Endodermal cell (in vitro differentiated cells): Measurements from ENCODE around the gene GRM8. TPM values are rescaled to one million over a fixed set of nuclear protein-coding genes. Genes with fewer than 3 reads are reported as not detected.

Source experiments
- DNase-seq: peaks from one replicate; pipeline ENCODE4 v3.0.0-alpha.2; 2017
- H3K27ac ChIP-seq: 2 replicates; pipeline ENCODE4 v1.5.1; 2013; ENCODE audit warnings: mild to moderate bottlenecking, low read depth, low read length, moderate library complexity
- H3K27me3 ChIP-seq: 2 replicates; pipeline ENCODE4 v1.6.1; 2013; ENCODE audit warnings: mild to moderate bottlenecking, low read length, moderate library complexity; ENCODE audit not compliant: insufficient read depth, control insufficient read depth, poor library complexity, severe bottlenecking
- H3K36me3 ChIP-seq: 2 replicates; pipeline ENCODE4 v1.7.0; 2013; ENCODE audit warnings: mild to moderate bottlenecking, low read length, moderate library complexity; ENCODE audit not compliant: control insufficient read depth, insufficient read depth
- H3K4me1 ChIP-seq: one replicate; pipeline ENCODE4 v1.7.0; 2013; ENCODE audit warnings: low read length; ENCODE audit not compliant: control insufficient read depth, insufficient read depth
- H3K4me3 ChIP-seq: 2 replicates; pipeline ENCODE4 v1.5.1; 2013; ENCODE audit warnings: mild to moderate bottlenecking, low read length, moderate library complexity
- H3K9ac ChIP-seq: 2 replicates; pipeline ENCODE4 v1.6.1; 2013; ENCODE audit warnings: mild to moderate bottlenecking, low read length, moderate library complexity; ENCODE audit not compliant: poor library complexity, severe bottlenecking; ENCODE audit errors: extremely low read depth
- H3K9me3 ChIP-seq: 2 replicates; pipeline ENCODE4 v1.6.1; 2013; ENCODE audit warnings: mild to moderate bottlenecking, low read length, moderate library complexity; ENCODE audit not compliant: control insufficient read depth
- H3K27ac Mint-ChIP-seq: 2 replicates; pipeline ENCODE4 v1.8.0; 2020; ENCODE audit warnings: mixed read lengths
- H3K27me3 Mint-ChIP-seq: 2 replicates; pipeline ENCODE4 v1.8.0; 2021; ENCODE audit warnings: mild to moderate bottlenecking, mixed read lengths; ENCODE audit not compliant: insufficient read depth
- H3K36me3 Mint-ChIP-seq: 2 replicates; pipeline ENCODE4 v1.8.0; 2020; ENCODE audit warnings: low read depth, mixed read lengths
- H3K4me1 Mint-ChIP-seq: 2 replicates; pipeline ENCODE4 v1.8.0; 2020; ENCODE audit warnings: mixed read lengths
- H3K4me3 Mint-ChIP-seq: 2 replicates; pipeline ENCODE4 v1.8.0; 2020; ENCODE audit warnings: mild to moderate bottlenecking, moderate library complexity, mixed read lengths
- H3K9me3 Mint-ChIP-seq: 2 replicates; pipeline ENCODE4 v1.8.0; 2020; ENCODE audit warnings: mild to moderate bottlenecking, mixed read lengths
- CTCF ChIP-seq: fragments of 200-600 bp; sonication (generic); conservative IDR thresholded peaks from 2 replicates; pipeline ENCODE4 v1.5.0; 2021; ENCODE audit warnings: antibody characterized with exemption, mild to moderate bottlenecking
- WGBS, 2 experiments: methylation state at CpG; one replicate each; pipeline versions ENCODE4 v1.1.5 to v1.1.7; 2013; ENCODE audit warnings: missing lambda C conversion rate in 2 of 2, mixed read lengths in 1 of 2; ENCODE audit not compliant: insufficient coverage in 1 of 2, insufficient read length in 1 of 2; 5-methylcytosine and 5-hydroxymethylcytosine counted together
- total RNA-seq, 2 donors: library from RNA; stranded (reverse); fragmentation: NEBNext Ultra II Directional in 1 of 2; extraction: Animal tissue kit (Norgen Biotek cat#: 25700) in 1 of 2; gene quantifications; 2 replicates in 1 of 2; 3 replicates in 1 of 2; pipeline ENCODE4 v1.2.1, GENCODE V29; 2021

GRM8 gene
- total RNA-seq, 2 donors from 2014 or later: 0.93 to 2.0 TPM

- no peaks in the 10 kb centered on the region for H3K27me3 ChIP-seq
- H3K4me3 Mint-ChIP-seq: no peak overlapping the region
- H3K36me3 Mint-ChIP-seq: no peaks in the 10 kb centered on the region
- H3K4me1 ChIP-seq: no peaks in the 10 kb centered on the region
- no peak for DNase-seq
- H3K36me3 ChIP-seq: no peaks in the 10 kb centered on the region
- WGBS, 2 experiments: 88 to 95% methylated on average over 1 of the region's 1 CpG
- H3K9me3 ChIP-seq: no peaks in the 10 kb centered on the region
- no peak overlapping the region for H3K27ac Mint-ChIP-seq
- no peak overlapping the region for H3K9ac ChIP-seq
- H3K4me1 Mint-ChIP-seq: no peaks in the 10 kb centered on the region
- H3K27ac ChIP-seq: no peak overlapping the region
- no peaks in the 10 kb centered on the region for H3K27me3 Mint-ChIP-seq
- no peaks in the 10 kb centered on the region for H3K9me3 Mint-ChIP-seq
- H3K4me3 ChIP-seq: no peak overlapping the region
- TF ChIP-seq CTCF: no peak
Observed at GRCh38 chr7:126424985-126425384, 827.8 kb downstream of the GRM8 start.

GRCh38 chr7:126419047-126419446 is 833.7 kb downstream of the GRM8 start:
- no peaks in the 10 kb centered on the region for H3K36me3 Mint-ChIP-seq
- H3K27ac Mint-ChIP-seq: no peak overlapping the region
- H3K4me1 Mint-ChIP-seq: peaks cover 10% of the 10 kb centered on the region
- H3K4me1 ChIP-seq: peaks cover 5% of the 10 kb centered on the region
- H3K9ac ChIP-seq: no peak overlapping the region
- no peak overlapping the region for H3K4me3 ChIP-seq
- H3K27me3 Mint-ChIP-seq: no peaks in the 10 kb centered on the region
- DNase-seq: no peak
- no peaks in the 10 kb centered on the region for H3K36me3 ChIP-seq
- no peak overlapping the region for H3K4me3 Mint-ChIP-seq
- H3K27ac ChIP-seq: no peak overlapping the region
- H3K9me3 ChIP-seq: no peaks in the 10 kb centered on the region
- no peaks in the 10 kb centered on the region for H3K27me3 ChIP-seq
- no peak for TF ChIP-seq CTCF
- no peaks in the 10 kb centered on the region for H3K9me3 Mint-ChIP-seq
- 95 to 100% methylated on average over 1 to 4 of the region's 4 CpGs for WGBS, 2 experiments

GRCh38 chr7:126411821-126412383 is 840.8 kb downstream of the GRM8 start:
- H3K27ac ChIP-seq: no peak overlapping the region
- peaks cover 10% of the 10 kb centered on the region for H3K4me1 Mint-ChIP-seq
- no peak for TF ChIP-seq CTCF
- H3K4me3 ChIP-seq: no peak overlapping the region
- no peak overlapping the region for H3K27ac Mint-ChIP-seq
- DNase-seq: no peak
- H3K27me3 ChIP-seq: no peaks in the 10 kb centered on the region
- no peak overlapping the region for H3K4me3 Mint-ChIP-seq
- no peaks in the 10 kb centered on the region for H3K36me3 Mint-ChIP-seq
- no peaks in the 10 kb centered on the region for H3K36me3 ChIP-seq
- no peaks in the 10 kb centered on the region for H3K27me3 Mint-ChIP-seq
- no peaks in the 10 kb centered on the region for H3K9me3 ChIP-seq
- no peaks in the 10 kb centered on the region for H3K9me3 Mint-ChIP-seq
- peaks cover 5% of the 10 kb centered on the region for H3K4me1 ChIP-seq
- WGBS, 2 experiments: 92 to 97% methylated on average over 1 to 3 of the region's 3 CpGs
- no peak overlapping the region for H3K9ac ChIP-seq
